Fibroblast of mammary gland (primary cell): ENCODE measurements around the gene TIMELESS.
A peak's percentile ranks its signal among the peaks of the same experiment; 100 is the strongest.

ENCODE experiments used
- DNase-seq: peaks from one replicate; pipeline ENCODE4 v3.0.0-alpha.2; 2010; ENCODE audit warnings: low read depth
- H3K4me3 ChIP-seq: 2 replicates; pipeline ENCODE4 v1.5.1; 2011; ENCODE audit warnings: low read depth, mild to moderate bottlenecking, low read length, moderate library complexity; ENCODE audit not compliant: control insufficient read depth
- TF ChIP-seq, protein P1 (sequence below): conservative IDR thresholded peaks from 2 replicates; pipeline ENCODE4 v1.5.1; 2011; ENCODE audit warnings: low read depth, low read length, inconsistent platforms; ENCODE audit not compliant: control insufficient read depth, insufficient read depth

Gene TIMELESS

GRCh38 chr12:56437430-56438176 is 11.6 kb downstream of the TIMELESS start:
- DNase-seq, result no peak
- no peak overlapping the region for H3K4me3 ChIP-seq
- TF ChIP-seq, protein P1, sequence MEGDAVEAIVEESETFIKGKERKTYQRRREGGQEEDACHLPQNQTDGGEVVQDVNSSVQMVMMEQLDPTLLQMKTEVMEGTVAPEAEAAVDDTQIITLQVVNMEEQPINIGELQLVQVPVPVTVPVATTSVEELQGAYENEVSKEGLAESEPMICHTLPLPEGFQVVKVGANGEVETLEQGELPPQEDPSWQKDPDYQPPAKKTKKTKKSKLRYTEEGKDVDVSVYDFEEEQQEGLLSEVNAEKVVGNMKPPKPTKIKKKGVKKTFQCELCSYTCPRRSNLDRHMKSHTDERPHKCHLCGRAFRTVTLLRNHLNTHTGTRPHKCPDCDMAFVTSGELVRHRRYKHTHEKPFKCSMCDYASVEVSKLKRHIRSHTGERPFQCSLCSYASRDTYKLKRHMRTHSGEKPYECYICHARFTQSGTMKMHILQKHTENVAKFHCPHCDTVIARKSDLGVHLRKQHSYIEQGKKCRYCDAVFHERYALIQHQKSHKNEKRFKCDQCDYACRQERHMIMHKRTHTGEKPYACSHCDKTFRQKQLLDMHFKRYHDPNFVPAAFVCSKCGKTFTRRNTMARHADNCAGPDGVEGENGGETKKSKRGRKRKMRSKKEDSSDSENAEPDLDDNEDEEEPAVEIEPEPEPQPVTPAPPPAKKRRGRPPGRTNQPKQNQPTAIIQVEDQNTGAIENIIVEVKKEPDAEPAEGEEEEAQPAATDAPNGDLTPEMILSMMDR, result no peak

- no peak for DNase-seq
- no peak overlapping the region for H3K4me3 ChIP-seq
- TF ChIP-seq, protein P1, result no peak
Observed at GRCh38 chr12:56434828-56435227, 14.4 kb downstream of the TIMELESS start.

DNA sequence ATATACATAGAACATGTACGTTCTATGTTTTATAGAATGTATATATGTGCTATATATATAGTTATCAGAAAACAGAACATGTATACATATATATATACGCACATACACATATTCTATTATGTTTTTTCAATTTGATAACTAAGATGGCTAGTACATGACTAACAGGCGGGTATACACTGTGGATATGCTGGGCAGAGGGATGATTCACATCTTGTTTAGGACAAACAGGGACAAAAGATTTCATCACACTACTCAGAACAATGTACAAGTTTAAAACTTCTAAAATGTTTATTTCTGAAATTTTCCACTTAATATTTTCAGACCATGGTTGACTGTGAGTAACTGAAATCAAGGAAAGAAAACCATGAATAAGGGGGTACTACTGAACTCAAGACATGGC is 17.4 kb downstream of the TIMELESS start:
- TF ChIP-seq, protein P1, result no peak
- no peak overlapping the region for H3K4me3 ChIP-seq
- peak; percentile 37 for DNase-seq

DNA sequence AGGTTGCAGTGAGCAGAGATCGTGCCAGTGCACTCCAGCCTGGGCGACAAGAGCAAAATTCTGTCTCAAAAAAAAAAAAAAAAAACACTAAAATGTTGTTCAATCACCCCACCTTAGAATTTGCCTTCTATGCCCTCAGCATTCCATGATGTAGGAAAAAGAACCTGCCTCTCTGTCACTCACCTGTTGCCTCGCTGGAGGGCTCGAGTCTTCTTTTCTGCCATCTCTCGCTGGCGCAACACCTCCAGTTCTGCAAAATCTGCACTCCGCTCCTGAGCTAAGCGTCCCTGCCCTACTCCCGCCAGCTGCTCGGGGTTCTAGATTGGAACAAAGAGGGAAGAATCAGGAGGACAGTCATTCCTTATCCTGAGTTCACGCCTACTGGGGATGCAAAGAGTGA is 17.9 kb downstream of the TIMELESS start:
- no peak overlapping the region for H3K4me3 ChIP-seq
- TF ChIP-seq, protein P1, result no peak
- no peak for DNase-seq

DNA sequence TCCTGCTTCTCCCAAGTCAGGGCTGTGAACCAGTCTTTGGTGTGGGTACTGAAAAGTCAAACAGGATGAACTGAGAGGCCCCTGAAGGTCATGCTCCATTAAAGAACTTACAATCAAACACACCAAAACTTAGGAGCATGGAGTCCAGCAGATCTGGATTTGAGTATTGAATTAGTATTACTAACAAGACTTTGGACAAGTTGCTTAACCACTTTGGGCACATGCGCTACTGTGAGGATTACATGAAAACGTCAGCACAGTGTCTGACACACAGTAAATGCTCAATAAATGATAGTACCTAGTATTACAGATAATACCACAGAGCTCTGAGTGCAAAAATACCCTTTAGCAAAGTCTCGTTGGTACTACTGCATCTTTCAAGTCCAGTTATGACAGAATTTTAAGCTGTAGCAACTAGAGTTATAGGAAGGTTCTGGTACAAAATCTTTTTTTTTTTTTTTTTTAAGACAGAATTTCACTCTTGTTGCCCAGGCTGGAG is 23.2 kb downstream of the TIMELESS start:
- DNase-seq, result no peak
- no peak overlapping the region for H3K4me3 ChIP-seq
- TF ChIP-seq, protein P1, result no peak

DNA sequence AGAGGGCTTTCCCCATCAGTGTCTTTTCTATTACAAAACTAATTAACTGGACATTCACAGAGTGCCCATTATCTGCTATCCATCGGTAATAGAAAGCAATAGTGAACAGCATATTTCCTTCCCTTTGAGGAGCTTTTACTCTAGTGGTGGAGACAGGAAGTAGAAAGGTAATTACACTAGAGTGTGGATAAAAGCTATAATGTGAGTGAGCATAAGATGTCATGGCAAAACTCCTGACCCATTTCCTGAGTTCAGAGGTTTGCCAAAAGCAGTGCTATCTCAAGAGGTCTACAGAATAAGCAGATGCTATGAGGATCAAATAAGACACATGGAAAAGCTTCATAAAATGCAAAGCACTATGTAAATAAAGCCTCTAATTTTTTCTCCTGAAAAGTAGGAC is 24.0 kb downstream of the TIMELESS start:
- H3K4me3 ChIP-seq, result no peak overlapping the region
- TF ChIP-seq, protein P1, result no peak
- DNase-seq, result no peak
